ENCODE results near the gene PHLDA2. TPM values are rescaled to one million over a fixed set of nuclear protein-coding genes. Genes with fewer than 3 reads are reported as not detected.

Gene PHLDA2
- polyA plus RNA-seq, 1 of the 3 experiments (the other 2 are of a cell fraction) = 23.6 TPM

GRCh38 chr11:2930704-2931419, 1.6 kb upstream of the PHLDA2 start:
- TF ChIP-seq FOXJ3 (CRISPR knock-in tag; IDR thresholded peaks at IDR 0.05) = no peak
- TF ChIP-seq, protein P1, sequence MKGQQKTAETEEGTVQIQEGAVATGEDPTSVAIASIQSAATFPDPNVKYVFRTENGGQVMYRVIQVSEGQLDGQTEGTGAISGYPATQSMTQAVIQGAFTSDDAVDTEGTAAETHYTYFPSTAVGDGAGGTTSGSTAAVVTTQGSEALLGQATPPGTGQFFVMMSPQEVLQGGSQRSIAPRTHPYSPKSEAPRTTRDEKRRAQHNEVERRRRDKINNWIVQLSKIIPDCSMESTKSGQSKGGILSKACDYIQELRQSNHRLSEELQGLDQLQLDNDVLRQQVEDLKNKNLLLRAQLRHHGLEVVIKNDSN (IDR thresholded peaks at IDR 0.05; ENCODE audit: borderline replicate concordance, low read depth) = no peak
- TF ChIP-seq CTCF (IDR thresholded peaks at IDR 0.05) = peak; percentile 55
- TF ChIP-seq RAD21 (IDR thresholded peaks at IDR 0.05; ENCODE audit: low read length) = peak; percentile 69
- TF ChIP-seq GATA2 (CRISPR knock-in tag; IDR thresholded peaks at IDR 0.05) = no peak
- TF ChIP-seq SMC3 (IDR thresholded peaks at IDR 0.05; ENCODE audit: low read depth, low read length) = peak; percentile 50; the same call in 1 of the 2 replicates
- TF ChIP-seq RFX5 (IDR thresholded peaks at IDR 0.05; ENCODE audit: low read length) = no peak
- no peak for TF ChIP-seq MEF2A (IDR thresholded peaks at IDR 0.05; ENCODE audit: borderline replicate concordance, low read depth)
- peak overlapping the region; percentile 77; the same call in 1 of the 2 replicates for H2AFZ ChIP-seq (ENCODE audit: low read depth)
- H3K27ac ChIP-seq (ENCODE audit: low read depth in 2 of 2, low read length in 1 of 2) = peak overlapping the region in 1 of 2 experiments; percentile 60; a peak in 1 of 4 replicates
- H3K79me2 ChIP-seq (ENCODE audit: insufficient read depth) = 0 out of 2 replicates have a peak, but pooled peaks cover 2% of the 10 kb centered on the region
- ChIA-PET CTCF (interaction anchor here (0.5 to 3.4 kb wide), 24 partner anchors 10 to 510 kb away, joined by 3 to 27 read pairs (median 4); partner anchors contain the start of gene CDKN1C), POLR2A (no interaction called here)
- peaks cover 0 to 14% of the 10 kb centered on the region in 2 experiments; a peak in 2 of 4 replicates for H3K4me1 ChIP-seq (ENCODE audit: control insufficient read depth in 1 of 2, insufficient read depth in 2 of 2, low read depth in 1 of 2, low read length in 1 of 2)
- no peaks in the 10 kb centered on the region for H4K20me1 ChIP-seq (ENCODE audit: insufficient read depth)
- H3K9me3 ChIP-seq = no peaks in the 10 kb centered on the region
- H3F3A ChIP-seq (replicated peaks; ENCODE audit: insufficient read depth) = no peaks in the 10 kb centered on the region
- peak; percentile 84 for DNase-seq
- H3K27me3 ChIP-seq (ENCODE audit: insufficient read depth) = no peaks in the 10 kb centered on the region
- H3K9ac ChIP-seq = no peak overlapping the region; the same call in 1 of the 2 replicates
- H3K4me2 ChIP-seq = peak overlapping the region; percentile 89
- WGBS (ENCODE audit: low lambda C conversion rate) = 22% methylated on average over 9 of the region's 21 CpGs
- peak overlapping the region; percentile 46 to 66; a peak in 3 of 4 replicates for H3K4me3 ChIP-seq (ENCODE audit: low read depth in 2 of 2, low read length in 1 of 2)
- H3K36me3 ChIP-seq (replicated peaks in 1 of 2; ENCODE audit: control insufficient read depth in 1 of 2, insufficient read depth in 2 of 2, low read length in 1 of 2) = no peaks in the 10 kb centered on the region
- no peaks in the 10 kb centered on the region for H3K9me2 ChIP-seq

DNA sequence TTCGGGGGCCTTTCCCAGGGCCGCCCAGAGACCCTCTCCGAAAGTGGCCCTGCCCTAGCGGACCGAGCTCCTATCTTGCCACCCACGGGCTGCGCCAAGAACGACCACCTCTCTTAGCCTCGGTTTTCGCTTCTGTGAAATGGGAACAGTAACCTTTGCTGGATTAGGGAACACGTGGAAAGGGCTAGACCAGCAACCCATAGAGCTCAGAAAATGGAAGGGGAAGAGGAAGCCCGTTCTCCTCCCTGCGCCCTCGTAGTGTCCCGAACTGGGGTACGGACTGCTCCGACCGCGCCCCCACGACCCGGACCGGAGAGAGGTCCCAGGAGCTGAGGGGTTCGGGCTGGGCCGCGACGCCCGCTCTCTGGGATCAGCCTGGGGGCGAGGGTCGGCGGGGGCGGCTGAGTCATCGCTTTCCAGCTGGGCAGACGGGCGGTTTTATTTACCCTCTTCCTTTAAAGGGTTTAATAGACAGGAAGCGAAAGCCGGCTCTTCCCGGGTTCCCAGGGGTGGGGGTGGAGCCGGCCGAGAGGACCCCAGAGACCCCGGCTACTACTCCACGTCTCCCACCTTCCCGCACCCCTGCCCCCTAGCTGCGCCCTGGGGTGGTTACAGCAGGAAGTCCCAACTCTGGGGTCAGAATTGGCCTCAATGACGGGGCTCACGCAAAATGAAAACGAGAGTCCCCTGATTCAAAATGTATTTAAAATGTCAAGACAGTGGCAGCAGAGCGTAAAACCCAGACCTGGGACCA, 907 bp upstream of the PHLDA2 start:
- CTCF ChIA-PET = interaction anchor here (0.5 to 3.4 kb wide), 25 partner anchors 10 to 509 kb away, joined by 3 to 27 read pairs (median 4); a partner anchor contains a TSS
- DNase-seq = peak; percentile 76
- H3K27ac ChIP-seq (ENCODE audit: low read depth in 2 of 2, low read length in 1 of 2) = peak overlapping the region in 1 of 2 experiments; percentile 60; a peak in 1 of 4 replicates
- H4K20me1 ChIP-seq (ENCODE audit: insufficient read depth) = no peaks in the 10 kb centered on the region
- 0 out of 2 replicates have a peak, but pooled peaks cover 2% of the 10 kb centered on the region for H3K79me2 ChIP-seq (ENCODE audit: insufficient read depth)
- WGBS (ENCODE audit: low lambda C conversion rate) = 11% methylated on average over 40 of the region's 47 CpGs
- POLR2A ChIA-PET = no interaction called here
- H3K4me1 ChIP-seq (ENCODE audit: control insufficient read depth in 1 of 2, insufficient read depth in 2 of 2, low read depth in 1 of 2, low read length in 1 of 2) = peaks cover 0 to 14% of the 10 kb centered on the region in 2 experiments; a peak in 2 of 4 replicates
- H3K9me3 ChIP-seq = no peaks in the 10 kb centered on the region
- H3K4me2 ChIP-seq = peak overlapping the region; percentile 89
- no peaks in the 10 kb centered on the region for H3K27me3 ChIP-seq (ENCODE audit: insufficient read depth)
- H2AFZ ChIP-seq (ENCODE audit: low read depth) = peak overlapping the region; percentile 77
- no peaks in the 10 kb centered on the region for H3K36me3 ChIP-seq (replicated peaks in 1 of 2; ENCODE audit: control insufficient read depth in 1 of 2, insufficient read depth in 2 of 2, low read length in 1 of 2)
- peak overlapping the region; percentile 47 for H3K9ac ChIP-seq
- no peaks in the 10 kb centered on the region for H3F3A ChIP-seq (replicated peaks; ENCODE audit: insufficient read depth)
- H3K9me2 ChIP-seq = no peaks in the 10 kb centered on the region
- H3K4me3 ChIP-seq (ENCODE audit: low read depth in 2 of 2, low read length in 1 of 2) = peak overlapping the region; percentile 46 to 66
- TF ChIP-seq FOSL2 (IDR thresholded peaks at IDR 0.05; ENCODE audit: borderline replicate concordance, low read depth) = peak; percentile 16; the same call in 1 of the 2 replicates
- TF ChIP-seq TAF1 (IDR thresholded peaks at IDR 0.05; ENCODE audit: borderline replicate concordance, low read depth, low read length) = no peak
- peak; percentile 56; the same call in 1 of the 2 replicates for TF ChIP-seq CTCF (IDR thresholded peaks at IDR 0.05)
- no peak for TF ChIP-seq TEAD4 (IDR thresholded peaks at IDR 0.05; ENCODE audit: borderline replicate concordance, insufficient read depth)
- no peak for TF ChIP-seq NRF1 (IDR thresholded peaks at IDR 0.05; ENCODE audit: low read depth, low read length)
- TF ChIP-seq, protein P1 (IDR thresholded peaks at IDR 0.05; ENCODE audit: borderline replicate concordance, low read depth) = no peak
- TF ChIP-seq RFX5 (IDR thresholded peaks at IDR 0.05; ENCODE audit: low read length) = no peak
- no peak for TF ChIP-seq SMC3 (IDR thresholded peaks at IDR 0.05; ENCODE audit: low read depth, low read length)
- peak; percentile 22; the same call in 1 of the 2 replicates for TF ChIP-seq ELF1 (IDR thresholded peaks at IDR 0.05)
- no peak for TF ChIP-seq YY1 (IDR thresholded peaks at IDR 0.05; ENCODE audit: low read depth)
- no peak for TF ChIP-seq PBX3 (IDR thresholded peaks at IDR 0.05)
